Fibroblast of gingiva (primary cell): ENCODE measurements around the gene NTM.

Experiments used
- DNase-seq: peaks from one replicate; pipeline ENCODE4 v3.0.0-alpha.2; 2011; ENCODE audit warnings: low read depth

Gene NTM

DNA sequence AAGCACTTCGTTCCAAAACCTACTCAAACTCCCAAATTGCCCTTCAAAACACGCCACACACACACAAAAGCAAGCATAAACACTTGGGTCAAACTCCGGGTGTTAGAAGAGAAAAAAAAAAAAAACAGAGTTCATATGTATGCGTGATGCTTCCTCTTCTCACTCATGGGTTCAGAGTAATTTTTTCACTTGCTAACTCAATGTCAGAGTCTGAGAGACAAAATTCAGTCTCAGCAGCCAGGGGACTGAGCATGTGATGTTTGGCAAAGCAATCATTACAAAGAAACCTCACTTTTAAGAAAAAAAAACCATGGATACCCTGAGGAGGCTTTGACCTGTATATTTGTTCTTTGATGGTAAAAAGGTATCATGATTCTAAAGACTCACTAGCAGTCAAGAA is 461.7 kb downstream of the NTM start:
- no peak for DNase-seq

GRCh38 chr11:131833366-131833765 is 463.0 kb downstream of the NTM start:
- DNase-seq: no peak

DNA sequence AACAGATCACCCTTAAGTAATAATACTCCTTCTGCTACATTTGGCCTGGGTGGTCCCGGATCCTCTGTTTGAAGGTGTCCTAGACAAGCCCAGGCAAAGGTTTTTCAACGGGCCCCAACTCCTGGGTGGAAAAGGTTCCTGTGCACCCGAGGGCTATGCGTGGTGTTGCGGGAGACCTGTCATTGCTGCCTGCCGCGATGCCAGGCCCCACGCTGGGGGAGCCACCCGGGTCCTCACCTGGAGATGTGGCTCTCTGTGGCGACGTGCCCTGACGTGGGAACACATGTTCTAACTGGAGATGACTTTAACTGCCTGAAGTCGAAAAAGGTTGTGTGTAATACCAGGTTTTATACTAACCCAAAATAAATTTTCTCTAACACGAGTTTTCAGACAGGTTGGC is 467.1 kb downstream of the NTM start:
- DNase-seq: no peak

- no peak for DNase-seq
These were observed 467.6 kb downstream of the NTM start for GRCh38 chr11:131838016-131838415.

DNA sequence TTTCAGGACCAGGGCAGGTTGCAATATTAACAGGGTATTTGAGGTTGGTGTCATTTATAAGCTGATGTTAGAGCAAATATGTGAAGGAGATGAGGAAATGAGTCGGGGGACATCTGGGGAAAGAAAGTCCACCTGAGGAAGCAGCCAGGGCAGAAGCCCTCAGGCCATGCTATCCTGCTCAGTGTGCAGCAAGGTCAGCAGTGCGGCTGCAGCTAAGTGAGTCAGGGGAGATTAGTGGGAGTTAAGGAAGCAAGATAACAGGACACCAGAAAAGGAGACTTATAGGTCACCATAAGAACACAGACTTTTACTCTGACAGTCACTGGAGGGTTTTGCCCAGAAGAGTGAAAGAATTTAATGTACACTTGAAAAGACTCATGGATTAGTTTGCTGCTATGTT is 468.9 kb downstream of the NTM start:
- DNase-seq: no peak

DNA sequence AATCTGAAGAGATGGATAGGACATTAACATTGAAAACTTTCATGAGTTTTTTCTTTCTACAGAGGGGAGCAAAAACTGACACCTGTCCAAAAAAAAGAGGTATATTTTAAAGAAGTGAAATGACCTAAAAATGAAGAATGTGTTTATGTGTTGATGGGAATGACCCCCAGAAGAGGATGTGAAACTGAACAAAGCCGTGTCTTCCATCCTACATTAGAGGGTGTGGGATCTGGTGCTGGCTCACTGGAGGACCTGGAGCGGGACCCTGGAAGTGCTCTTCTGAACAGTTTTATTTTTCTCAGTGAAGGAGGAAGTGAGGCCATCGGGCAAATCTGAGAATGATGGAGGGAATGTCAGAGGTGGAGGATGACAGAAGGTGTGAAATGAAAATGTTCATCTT is 470.1 kb downstream of the NTM start:
- DNase-seq: no peak

DNA sequence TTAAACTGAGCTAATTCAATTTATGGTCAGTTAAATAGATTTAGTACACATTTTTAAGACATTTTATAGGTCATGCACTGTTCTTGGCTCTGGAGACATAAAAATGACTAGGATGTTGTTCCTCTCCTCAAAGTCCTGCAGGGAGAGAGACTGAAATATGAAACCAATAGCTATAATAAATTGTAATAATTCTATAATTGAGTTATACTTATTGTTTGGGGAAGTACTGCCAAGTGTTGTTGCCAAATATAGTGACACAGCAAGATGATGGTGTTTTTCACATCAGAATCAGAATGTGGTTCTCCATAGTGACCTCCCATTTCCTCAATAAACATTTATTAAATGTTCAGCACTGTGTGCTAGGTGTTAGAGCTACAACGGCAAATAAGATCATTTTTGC is 470.6 kb downstream of the NTM start:
- DNase-seq: peak; percentile 32

GRCh38 chr11:131841925-131842635 is 471.7 kb downstream of the NTM start:
- DNase-seq: no peak

- no peak for DNase-seq
These were observed 474.8 kb downstream of the NTM start for GRCh38 chr11:131845255-131845654.

DNA sequence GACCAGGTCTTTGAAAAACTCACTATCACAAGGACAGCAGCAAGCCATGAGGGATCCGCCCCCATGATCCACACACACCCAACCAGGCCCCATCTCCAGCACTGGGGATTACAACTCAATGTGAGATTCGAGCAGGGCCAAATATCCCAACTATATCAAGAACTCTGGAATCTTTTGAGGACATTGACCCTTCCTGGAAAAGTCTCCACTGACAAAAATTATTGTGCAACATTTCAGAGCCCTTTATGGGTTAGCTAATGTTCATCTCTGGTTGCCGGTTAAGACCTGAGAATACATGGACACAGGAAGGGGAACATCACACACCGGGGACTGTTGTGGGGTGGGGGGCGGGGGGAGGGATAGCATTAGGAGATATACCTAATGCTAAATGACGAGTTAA is 479.1 kb downstream of the NTM start:
- DNase-seq: no peak

GRCh38 chr11:131850507-131850906 is 480.1 kb downstream of the NTM start:
- no peak for DNase-seq

DNA sequence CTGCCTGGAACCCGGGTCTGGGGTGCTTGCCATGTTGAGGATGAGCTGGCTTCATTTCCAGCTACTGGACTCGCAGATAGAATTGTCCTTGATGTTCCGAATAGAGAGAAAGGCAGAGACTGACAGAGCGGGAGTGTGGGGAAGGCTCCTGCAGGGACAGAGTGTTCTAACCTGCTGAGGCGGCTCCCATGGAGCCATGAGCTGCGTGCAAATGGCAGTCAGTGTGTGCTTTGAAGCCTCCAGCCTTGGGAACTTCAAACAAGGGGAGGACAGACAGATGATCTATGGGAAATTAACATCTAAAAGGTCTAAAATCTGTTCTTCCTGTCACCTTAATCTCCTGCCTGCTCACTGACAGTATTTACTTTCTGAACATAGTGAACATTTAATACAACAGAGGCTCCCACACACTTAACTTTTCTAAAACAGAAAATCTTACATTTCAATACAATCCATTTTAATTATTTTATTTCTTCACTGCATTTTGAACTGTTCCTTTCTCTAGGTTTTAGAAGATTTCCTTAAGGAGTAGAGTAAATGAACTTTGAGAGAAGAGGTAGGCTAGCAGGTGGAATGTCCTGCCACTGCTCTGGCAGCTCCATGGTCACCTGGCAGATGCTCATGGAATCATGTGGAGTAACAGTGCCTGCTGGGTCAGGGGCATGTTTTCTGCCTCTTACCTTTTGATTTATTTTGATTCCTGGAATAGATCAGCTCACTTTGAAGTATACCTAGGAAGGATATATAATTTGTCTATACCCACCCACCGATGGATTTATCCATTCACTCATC is 481.7 kb downstream of the NTM start:
- no peak for DNase-seq

GRCh38 chr11:131852757-131853156 is 482.3 kb downstream of the NTM start:
- DNase-seq: no peak

- DNase-seq: no peak
These were observed 484.0 kb downstream of the NTM start for GRCh38 chr11:131854391-131854790.

DNA sequence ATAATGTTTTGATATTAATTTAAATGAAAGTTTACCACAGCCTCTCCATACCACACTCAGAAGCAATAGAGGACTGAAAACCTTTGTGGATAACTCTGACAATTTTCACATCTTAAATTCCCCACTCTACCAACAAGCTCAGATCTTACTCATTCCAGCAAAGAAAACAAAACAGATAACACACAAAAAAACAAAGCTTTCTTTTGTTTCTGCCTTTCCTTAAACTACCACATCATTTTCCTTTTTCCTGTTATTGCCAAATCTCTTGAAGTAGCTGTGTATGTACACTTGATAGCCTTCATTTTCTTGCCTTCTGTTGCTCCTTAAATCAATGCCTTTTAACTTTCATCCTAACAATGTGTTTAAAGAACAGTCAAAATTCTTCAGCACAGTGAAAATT is 484.9 kb downstream of the NTM start:
- no peak for DNase-seq

- no peak for DNase-seq
These were observed 486.8 kb downstream of the NTM start for GRCh38 chr11:131857246-131857645.

GRCh38 chr11:131858505-131858904 is 488.1 kb downstream of the NTM start:
- no peak for DNase-seq

DNA sequence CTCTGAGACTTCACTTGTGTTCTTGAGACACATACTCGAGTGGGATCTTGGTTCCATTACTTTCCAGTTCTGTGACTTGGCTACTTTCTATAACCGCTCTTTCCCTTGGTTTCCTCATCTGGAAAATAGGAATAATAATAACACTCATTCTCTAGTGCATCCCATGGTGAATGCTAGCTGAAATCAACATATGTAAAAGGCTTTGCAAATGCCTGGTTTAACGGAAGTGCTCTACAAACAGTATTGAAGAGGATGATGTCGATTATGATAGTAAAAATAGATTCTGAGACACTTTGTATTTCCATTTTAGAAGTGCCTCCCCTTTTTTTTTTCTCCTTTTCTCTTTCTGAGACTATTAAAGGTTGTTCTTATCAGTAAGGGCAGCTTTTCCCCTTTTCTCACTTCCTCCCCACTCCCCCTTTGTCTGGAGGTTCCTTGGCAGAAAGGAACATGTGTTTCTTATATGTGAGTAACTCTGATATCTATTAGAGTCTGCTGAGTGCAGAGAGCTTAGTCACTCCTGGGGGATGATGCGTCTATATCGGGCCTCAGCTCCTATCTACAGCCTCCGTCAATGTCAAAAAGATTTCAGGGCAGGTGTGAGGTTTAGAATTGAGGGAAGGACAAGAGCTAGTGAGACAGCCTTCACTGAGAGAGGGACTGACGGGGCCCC is 489.3 kb downstream of the NTM start:
- no peak for DNase-seq

GRCh38 chr11:131864228-131864627 is 493.8 kb downstream of the NTM start:
- no peak for DNase-seq

DNA sequence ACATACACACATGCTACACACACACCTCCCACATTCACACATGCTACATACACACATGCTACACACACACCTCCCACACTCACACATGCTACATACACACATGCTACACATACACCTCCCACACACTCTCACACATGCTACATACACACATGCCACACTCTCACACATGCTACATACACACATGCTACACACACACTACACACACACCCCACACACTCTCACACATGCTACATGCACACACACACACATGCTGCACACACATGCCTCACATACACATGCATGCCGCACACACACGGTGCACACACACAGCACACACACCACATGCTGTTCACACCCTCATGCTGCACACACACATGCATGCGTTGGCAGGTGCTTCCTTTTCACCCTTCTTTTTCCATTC is 495.4 kb downstream of the NTM start:
- no peak for DNase-seq

DNA sequence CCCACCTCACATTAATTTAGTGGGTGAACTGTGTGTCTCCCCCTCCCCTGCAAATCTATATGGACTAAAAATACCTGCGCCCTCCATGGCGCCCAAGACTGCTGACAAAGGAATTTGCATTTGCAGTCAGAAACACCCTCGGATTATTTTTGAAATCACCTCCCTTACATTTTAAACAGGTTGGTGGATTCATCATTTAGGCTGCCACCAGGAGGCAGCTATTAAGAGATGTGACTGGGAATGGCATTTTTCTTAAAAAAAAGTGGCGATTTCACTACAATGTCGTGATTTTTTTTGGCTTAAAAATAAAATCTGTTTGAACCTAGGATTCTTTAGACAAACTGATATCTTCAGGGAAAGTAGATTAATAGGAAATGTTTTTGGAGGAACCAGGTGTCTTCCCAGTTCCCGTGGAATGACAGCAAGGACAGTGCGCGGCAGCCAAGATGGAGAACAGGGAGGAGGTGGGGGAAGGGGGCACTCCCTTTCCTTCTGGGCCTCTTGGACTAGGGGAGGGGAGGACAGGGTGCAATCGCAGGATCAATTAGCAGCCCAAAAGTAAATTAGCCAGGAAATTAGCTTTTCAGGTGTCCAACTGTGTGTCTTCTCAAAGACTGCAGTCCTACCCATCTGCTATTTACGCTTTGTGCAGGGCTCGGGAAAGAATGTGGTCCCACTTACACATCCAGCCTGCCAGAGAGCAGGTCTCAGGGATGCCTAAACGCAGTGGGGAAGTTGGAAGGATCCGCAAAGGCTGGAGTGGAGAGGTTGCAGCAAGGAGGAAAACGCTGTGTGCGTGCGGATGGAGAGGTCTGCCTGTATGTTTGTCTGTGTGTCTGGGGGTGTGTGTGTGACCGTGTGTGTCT is 496.4 kb downstream of the NTM start:
- DNase-seq: no peak
